Epithelial cell of proximal tubule (primary cell): ENCODE data around the gene ATRAID. TPM values are rescaled to one million over a fixed set of nuclear protein-coding genes. Genes with fewer than 3 reads are reported as not detected.

Experiments used
- DNase-seq: peaks from one replicate; pipeline ENCODE4 v3.0.0-alpha.2; 2011; ENCODE audit warnings: low read depth
- H3K4me3 ChIP-seq: 2 replicates; pipeline ENCODE4 v1.5.1; 2011; ENCODE audit warnings: low read depth, mild to moderate bottlenecking, low read length
- total RNA-seq: library from RNA; depleted of rRNA; stranded (reverse); fragments of >200 nt; gene quantifications from 2 replicates; pipeline ENCODE4 v1.2.3, GENCODE V29; 2015
- TF ChIP-seq, protein P1 (sequence below): conservative IDR thresholded peaks from 2 replicates; pipeline ENCODE4 v1.5.1; 2012; ENCODE audit warnings: low read depth, mild to moderate bottlenecking, low read length

The ATRAID gene
- total RNA-seq, 1 donor from 2014 or later, result 90.3 TPM

DNA sequence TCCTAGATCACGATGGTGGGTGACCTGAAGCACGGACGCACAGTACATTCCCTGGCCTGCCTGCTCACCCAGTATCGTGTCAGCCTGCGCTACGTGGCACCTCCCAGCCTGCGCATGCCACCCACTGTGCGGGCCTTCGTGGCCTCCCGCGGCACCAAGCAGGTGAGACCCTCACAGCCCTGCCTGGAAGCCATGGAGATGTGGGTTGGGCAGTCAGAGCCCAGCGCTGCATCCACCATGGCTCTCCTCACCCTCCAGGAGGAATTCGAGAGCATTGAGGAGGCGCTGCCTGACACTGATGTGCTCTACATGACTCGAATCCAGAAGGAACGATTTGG lies 30.7 kb downstream of the ATRAID start:
- TF ChIP-seq, protein P1, sequence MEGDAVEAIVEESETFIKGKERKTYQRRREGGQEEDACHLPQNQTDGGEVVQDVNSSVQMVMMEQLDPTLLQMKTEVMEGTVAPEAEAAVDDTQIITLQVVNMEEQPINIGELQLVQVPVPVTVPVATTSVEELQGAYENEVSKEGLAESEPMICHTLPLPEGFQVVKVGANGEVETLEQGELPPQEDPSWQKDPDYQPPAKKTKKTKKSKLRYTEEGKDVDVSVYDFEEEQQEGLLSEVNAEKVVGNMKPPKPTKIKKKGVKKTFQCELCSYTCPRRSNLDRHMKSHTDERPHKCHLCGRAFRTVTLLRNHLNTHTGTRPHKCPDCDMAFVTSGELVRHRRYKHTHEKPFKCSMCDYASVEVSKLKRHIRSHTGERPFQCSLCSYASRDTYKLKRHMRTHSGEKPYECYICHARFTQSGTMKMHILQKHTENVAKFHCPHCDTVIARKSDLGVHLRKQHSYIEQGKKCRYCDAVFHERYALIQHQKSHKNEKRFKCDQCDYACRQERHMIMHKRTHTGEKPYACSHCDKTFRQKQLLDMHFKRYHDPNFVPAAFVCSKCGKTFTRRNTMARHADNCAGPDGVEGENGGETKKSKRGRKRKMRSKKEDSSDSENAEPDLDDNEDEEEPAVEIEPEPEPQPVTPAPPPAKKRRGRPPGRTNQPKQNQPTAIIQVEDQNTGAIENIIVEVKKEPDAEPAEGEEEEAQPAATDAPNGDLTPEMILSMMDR, result no peak
- H3K4me3 ChIP-seq, result no peak overlapping the region
- DNase-seq, result no peak

DNA sequence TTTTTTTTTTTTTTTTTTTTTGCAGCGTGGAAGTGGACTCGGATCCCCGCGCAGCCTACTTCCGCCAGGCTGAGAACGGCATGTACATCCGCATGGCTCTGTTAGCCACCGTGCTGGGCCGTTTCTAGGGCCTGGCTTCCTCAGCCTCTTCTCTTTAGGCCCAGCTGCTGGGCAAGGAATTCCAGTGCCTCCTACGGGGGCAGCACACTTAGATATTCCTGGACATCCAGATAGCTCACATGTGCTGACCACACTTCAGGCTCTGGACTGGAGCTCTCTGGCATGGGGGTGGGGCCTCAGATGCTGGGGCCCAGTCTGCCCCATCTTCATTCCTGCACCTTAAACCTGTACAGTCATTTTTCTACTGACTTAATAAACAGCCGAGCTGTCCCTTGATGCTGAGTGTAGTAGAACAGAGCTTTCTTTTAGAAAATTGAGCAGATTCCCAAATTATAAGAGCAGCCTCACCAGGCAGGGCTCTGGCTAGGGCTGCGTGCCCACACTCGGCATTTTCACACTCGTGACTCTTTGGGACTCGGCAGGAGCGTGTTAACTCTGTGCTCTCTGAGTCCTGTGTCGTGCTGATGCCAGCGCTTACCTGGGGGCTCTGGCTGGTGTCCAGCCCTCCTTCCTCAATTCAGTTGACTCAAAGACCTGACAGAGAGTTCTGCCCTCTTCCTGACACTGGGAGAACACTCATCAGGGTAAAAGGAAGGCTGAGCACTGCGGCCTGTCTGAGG lies 31.7 kb downstream of the ATRAID start:
- no peak overlapping the region for H3K4me3 ChIP-seq
- DNase-seq, result no peak
- TF ChIP-seq, protein P1, result no peak

DNA sequence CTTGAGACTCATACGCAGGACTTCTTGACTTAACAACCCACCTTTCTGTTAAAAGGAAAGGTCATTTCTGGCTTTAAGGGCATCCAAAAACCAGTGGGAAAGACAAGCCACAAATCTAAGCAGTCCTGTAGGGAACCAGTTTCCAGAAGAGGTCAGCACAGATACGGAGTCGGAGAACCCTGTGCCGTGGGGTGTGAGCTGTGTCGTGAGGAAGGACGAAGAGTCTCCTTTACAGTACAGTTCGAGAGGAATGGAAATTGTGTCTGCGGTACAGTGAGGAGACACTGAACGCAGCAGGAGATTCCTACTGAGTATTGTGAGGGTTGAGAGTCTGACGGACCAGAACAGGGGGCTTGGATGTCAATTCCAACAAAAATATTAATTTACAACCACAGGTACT lies 33.3 kb downstream of the ATRAID start:
- no peak overlapping the region for H3K4me3 ChIP-seq
- TF ChIP-seq, protein P1, result no peak
- no peak for DNase-seq

DNA sequence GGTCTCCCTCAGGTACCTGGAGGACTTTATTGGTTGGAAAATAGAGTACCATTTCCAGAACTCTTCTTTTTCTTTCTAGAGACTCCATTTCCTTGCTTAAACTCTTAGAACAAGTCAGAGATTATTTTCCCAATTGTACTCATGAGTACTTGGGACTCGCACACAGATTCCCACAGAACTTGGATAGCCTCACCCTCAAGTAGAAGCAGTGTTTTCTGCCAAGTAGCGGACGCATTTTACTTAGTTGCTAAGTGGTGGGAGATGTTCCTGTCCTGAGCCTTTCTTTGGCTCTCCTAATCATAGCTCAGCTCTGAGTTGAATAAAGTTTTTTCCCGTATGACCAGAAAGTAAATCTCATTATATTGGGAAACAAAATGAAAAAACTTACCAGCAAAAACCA lies 33.8 kb downstream of the ATRAID start:
- TF ChIP-seq, protein P1, result no peak
- H3K4me3 ChIP-seq, result no peak overlapping the region
- DNase-seq, result no peak

DNA sequence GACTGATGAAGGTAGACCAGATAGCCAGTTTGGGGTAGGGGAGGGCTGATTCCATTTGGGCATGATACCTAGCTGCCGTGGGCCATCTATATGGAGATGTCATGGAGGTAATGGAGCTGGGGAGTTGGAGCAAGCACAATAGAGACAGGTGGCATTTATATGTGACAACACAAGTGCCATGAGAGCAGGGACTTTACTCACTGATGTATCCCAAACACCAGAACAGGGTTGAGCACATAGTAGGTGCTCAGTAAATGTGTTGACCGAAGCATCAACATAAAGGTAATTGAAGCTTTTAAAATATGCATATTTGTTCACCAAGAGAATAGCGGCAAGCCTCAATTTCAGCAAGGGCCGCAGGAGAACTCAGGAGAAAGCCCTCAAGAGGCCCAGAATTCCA lies 36.1 kb downstream of the ATRAID start:
- no peak overlapping the region for H3K4me3 ChIP-seq
- DNase-seq, result no peak
- TF ChIP-seq, protein P1, result no peak

DNA sequence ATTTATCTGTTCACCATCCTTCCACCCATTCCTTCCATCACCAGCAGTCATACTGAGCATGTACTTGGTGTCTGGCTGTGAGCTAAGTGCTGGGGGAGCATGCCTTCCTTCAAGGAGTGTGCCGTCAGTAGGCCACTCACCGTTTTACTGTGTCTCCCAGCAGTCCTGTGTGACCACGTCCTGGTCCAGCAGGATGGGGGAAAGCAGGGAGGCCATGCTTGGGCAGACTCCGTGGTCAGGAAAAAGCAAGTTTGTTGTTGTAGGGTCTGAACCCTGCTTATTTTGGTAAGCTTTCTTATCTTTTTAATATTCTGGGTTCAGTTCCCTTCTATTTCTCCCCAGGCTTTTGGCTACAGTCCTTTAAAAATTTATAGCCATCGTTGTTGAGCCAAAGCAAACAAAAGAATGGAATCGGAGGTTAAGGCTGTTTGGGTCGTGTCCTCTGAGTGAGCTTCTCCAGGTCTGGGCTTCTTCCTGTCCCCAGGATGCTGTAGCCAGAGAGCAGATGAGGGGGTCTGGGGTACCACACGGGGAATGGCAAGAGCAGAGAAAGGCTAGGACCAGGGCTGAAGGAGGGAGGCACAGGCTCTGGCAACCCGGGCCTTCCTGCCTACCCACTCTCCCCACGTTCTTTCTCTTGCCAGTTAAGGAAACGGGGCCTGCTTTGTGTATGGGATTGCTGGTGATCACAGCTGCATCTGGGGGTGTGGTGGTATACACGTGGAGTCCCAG lies 37.5 kb downstream of the ATRAID start:
- TF ChIP-seq, protein P1, result no peak
- H3K4me3 ChIP-seq, result no peak overlapping the region
- no peak for DNase-seq
